HCT116 (cell line): Measurements from ENCODE around the gene GUCY2C. TPM values are rescaled to one million over a fixed set of nuclear protein-coding genes. Genes with fewer than 3 reads are reported as not detected.

Experiments used
- ATAC-seq: fragments of 200-7000 bp; cut with Tn5 transposase; 2 replicates; pipeline ENCODE4 v1.9.1; 2020; ENCODE audit warnings: mild to moderate bottlenecking, moderate library complexity
- BruUV-seq: library from RNA; stranded (reverse); fragments of 400-500 nt; replicated peaks from 2 replicates; lab custom pipeline; 2021; lab: Mats Ljungman, UMichigan
- CTCF ChIA-PET: fragments of 300-600 bp; sonication (Branson Sonifier 250); formaldehyde crosslinking; loops from one replicate; lab custom pipeline; 2021; ENCODE audit warnings: antibody characterized with exemption; lab: Charles Lee
- POLR2A ChIA-PET: fragments of 300-600, 350-600 bp; sonication (Branson Sonifier 250); formaldehyde crosslinking; loops from one replicate; lab custom pipeline; 2021; ENCODE audit warnings: antibody characterized with exemption; lab: Charles Lee
- RAD21 ChIA-PET, 2 experiments: fragments of 300-600 bp; sonication (Branson Sonifier 250); formaldehyde crosslinking; loops; one replicate each; lab custom pipeline; 2023; ENCODE audit warnings: low total read pairs in 2 of 2; ENCODE audit not compliant: uncharacterized antibody in 2 of 2, unreplicated experiment in 2 of 2, low non-redundant PET in 1 of 2; lab: Charles Lee
- DNase-seq: peaks from one replicate; pipeline ENCODE4 v3.0.0-alpha.2; 2010; ENCODE audit warnings: low read depth, low spot score
- H2AFZ ChIP-seq: fragments of 200-600 bp; shearing (Covaris generic), sonication (generic); 2 replicates; pipeline ENCODE4 v1.6.1; 2017; ENCODE audit warnings: low read depth, mixed run types, mixed read lengths, antibody characterized with exemption, low read length; ENCODE audit not compliant: poor library complexity, severe bottlenecking
- H3K27ac ChIP-seq: 2 replicates; pipeline ENCODE4 v1.5.1; 2012; ENCODE audit warnings: low read depth, low read length
- H3K27me3 ChIP-seq: fragments of 200-600 bp; sonication (generic); 2 replicates; pipeline ENCODE4 v1.6.1; 2016; ENCODE audit warnings: mixed run types, low read length, mixed read lengths; ENCODE audit not compliant: insufficient read depth
- H3K36me3 ChIP-seq, 2 experiments: fragments of 200-500 bp in 1 of 2; fragments of 200-600 bp in 1 of 2; sonication (Bioruptor generic) in 1 of 2; sonication (generic) in 1 of 2; 2 replicates each; pipeline versions ENCODE4 v1.5.1 to v1.6.1; 2014 to 2016; ENCODE audit warnings: low read length in 2 of 2, inconsistent platforms in 1 of 2, mixed read lengths in 1 of 2, mixed run types in 1 of 2; ENCODE audit not compliant: insufficient read depth in 2 of 2, control insufficient read depth in 1 of 2
- H3K4me1 ChIP-seq, 2 experiments: fragments of 200-600 bp in 1 of 2; sonication (generic) in 1 of 2; 2 replicates each; pipeline versions ENCODE4 v1.5.1 to v1.6.1; 2012 to 2017; ENCODE audit warnings: low read length in 2 of 2, inconsistent platforms in 1 of 2, mild to moderate bottlenecking in 1 of 2, mixed read lengths in 1 of 2, mixed run types in 1 of 2, moderate library complexity in 1 of 2; ENCODE audit not compliant: insufficient read depth in 2 of 2, control insufficient read depth in 1 of 2
- H3K4me2 ChIP-seq: fragments of 200-600 bp; sonication (generic); 2 replicates; pipeline ENCODE4 v1.6.1; 2017; ENCODE audit warnings: mixed run types, low read length, mixed read lengths
- H3K4me3 ChIP-seq, 2 experiments: fragments of 200-600 bp in 1 of 2; sonication (generic) in 1 of 2; replicated peaks in 1 of 2; 2 replicates each; pipeline ENCODE4 v1.5.1; 2011 to 2016; ENCODE audit warnings: low read length in 2 of 2, control low read depth in 1 of 2, low read depth in 1 of 2, mild to moderate bottlenecking in 1 of 2, mixed read lengths in 1 of 2, mixed run types in 1 of 2
- H3K79me2 ChIP-seq: fragments of 200-600 bp; sonication (generic); 2 replicates; pipeline ENCODE4 v1.6.1; 2017; ENCODE audit warnings: mild to moderate bottlenecking, mixed run types, low read length, moderate library complexity, mixed read lengths; ENCODE audit not compliant: insufficient read depth
- H3K9ac ChIP-seq: fragments of 200-600 bp; sonication (generic); 2 replicates; pipeline ENCODE4 v1.6.1; 2016; ENCODE audit warnings: low read length, mixed read lengths
- H3K9me2 ChIP-seq: fragments of 200-600 bp; sonication (generic), shearing (Covaris generic); 2 replicates; pipeline ENCODE4 v1.6.1; 2017; ENCODE audit warnings: mixed run types, mild to moderate bottlenecking, moderate library complexity; ENCODE audit not compliant: insufficient read depth
- H3K9me3 ChIP-seq, 2 experiments: fragments of 200-500 bp in 1 of 2; fragments of 200-600 bp in 1 of 2; sonication (Bioruptor generic) in 1 of 2; sonication (generic) in 1 of 2; 2 replicates each; pipeline ENCODE4 v1.6.1; 2014 to 2017; ENCODE audit warnings: low read length in 2 of 2, mixed read lengths in 2 of 2, inconsistent platforms in 1 of 2, low read depth in 1 of 2, mild to moderate bottlenecking in 1 of 2, mixed run types in 1 of 2, moderate library complexity in 1 of 2; ENCODE audit not compliant: control insufficient read depth in 1 of 2, insufficient read depth in 1 of 2
- H4K20me1 ChIP-seq: fragments of 200-600 bp; sonication (generic), shearing (Covaris generic); 2 replicates; pipeline ENCODE4 v1.6.1; 2017; ENCODE audit warnings: mixed run types, mild to moderate bottlenecking, moderate library complexity; ENCODE audit not compliant: insufficient read depth
- CBX3 ChIP-seq: IDR thresholded peaks from 2 replicates; pipeline ENCODE4 v1.6.1; 2012; ENCODE audit warnings: low read depth
- ELF1 ChIP-seq: IDR thresholded peaks from 2 replicates; pipeline ENCODE4 v1.6.1; 2012; ENCODE audit warnings: low read depth, borderline replicate concordance
- EZH2 ChIP-seq: fragments of 200-600 bp; sonication (generic); IDR thresholded peaks from 2 replicates; pipeline ENCODE4 v1.6.1; 2017; ENCODE audit warnings: antibody characterized with exemption, mixed run types
- EZH2phosphoT487 ChIP-seq: fragments of 200-600 bp; IDR thresholded peaks from 2 replicates; pipeline ENCODE4 v1.6.1; 2018; ENCODE audit warnings: antibody characterized with exemption, borderline replicate concordance
- FOSL1 ChIP-seq: IDR thresholded peaks from 2 replicates; pipeline ENCODE4 v1.6.1; 2012; ENCODE audit warnings: low read depth
- MAX ChIP-seq: IDR thresholded peaks from 2 replicates; pipeline ENCODE4 v1.6.1; 2012
- POLR2AphosphoS5 ChIP-seq: IDR thresholded peaks from 2 replicates; pipeline ENCODE4 v1.6.1; 2011; ENCODE audit warnings: mild to moderate bottlenecking, low read depth, low read length, moderate library complexity
- SIN3A ChIP-seq: IDR thresholded peaks from 2 replicates; pipeline ENCODE4 v1.6.1; 2012; ENCODE audit warnings: low read depth
- TCF7L2 ChIP-seq: IDR thresholded peaks from 2 replicates; pipeline ENCODE4 v1.7.0; 2011; ENCODE audit warnings: borderline replicate concordance, inconsistent platforms; ENCODE audit not compliant: insufficient read depth, insufficient read length; ENCODE audit errors: extremely low read depth
- ZFX ChIP-seq: fragments of 450-650 bp; IDR thresholded peaks from 2 replicates; pipeline ENCODE4 v1.6.1; 2017
- ZNF274 ChIP-seq: fragments of 200-500 bp; sonication (Bioruptor generic); IDR thresholded peaks from 2 replicates; pipeline ENCODE4 v1.6.1; 2014; ENCODE audit warnings: mild to moderate bottlenecking, low read depth, low read length, inconsistent platforms
- intact Hi-C: fragments of 100-400 bp; cut with micrococcal nuclease; formaldehyde crosslinking; loops from 2 replicates; pipeline ENCODE4 v1.10.0; 2022
- total RNA-seq: library from RNA; stranded (reverse); gene quantifications from one replicate; pipeline ENCODE4 v1.2.1, GENCODE V29; 2021; ENCODE audit not compliant: unreplicated experiment
- TF ChIP-seq, protein P1 (sequence below): IDR thresholded peaks from 2 replicates; pipeline ENCODE4 v1.6.1; 2012; ENCODE audit warnings: low read depth

The GUCY2C gene
- total RNA-seq, 1 experiment from 2014 or later = not detected

DNA sequence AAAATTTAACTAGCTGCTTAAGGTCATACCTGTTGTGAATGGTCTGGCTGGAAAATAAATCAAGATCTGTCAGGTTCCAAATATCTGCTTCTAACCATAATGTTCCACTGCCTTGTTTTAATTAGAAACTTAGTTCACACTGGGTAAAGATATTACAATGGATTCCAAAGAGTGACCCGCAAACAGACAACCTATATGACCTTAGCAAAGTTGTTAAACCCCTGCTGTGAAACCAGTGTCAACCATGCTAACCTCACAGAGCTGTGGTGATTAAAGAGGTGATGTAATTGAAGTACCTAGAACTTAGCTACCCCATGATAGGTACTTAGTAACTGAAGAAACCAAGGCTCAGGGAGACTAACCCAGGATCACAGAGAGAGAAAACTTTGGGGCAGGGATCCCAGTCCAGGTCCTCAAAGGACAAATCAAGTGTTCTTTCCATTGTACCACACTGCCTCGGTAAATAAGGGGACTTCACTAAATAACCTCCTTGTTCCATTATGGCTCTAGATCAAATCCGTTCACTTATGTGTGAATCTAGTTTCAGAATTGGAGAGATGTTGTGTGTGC is 2.2 kb downstream of the GUCY2C start:
- Histone ChIP-seq H3K27ac (no peak overlapping the region), H3K9ac (no peak overlapping the region), H4K20me1 (no peaks in the 10 kb centered on the region), H3K9me3 (no peaks in the 10 kb centered on the region), H3K4me3 (no peak overlapping the region), H3K9me2 (no peaks in the 10 kb centered on the region), H3K4me2 (no peak overlapping the region), H2AFZ (no peak overlapping the region), H3K4me1 (no peaks in the 10 kb centered on the region), H3K79me2 (no peaks in the 10 kb centered on the region), H3K36me3 (no peaks in the 10 kb centered on the region), H3K27me3 (no peaks in the 10 kb centered on the region)
- BruUV-seq = no TSS peak
- intact Hi-C loops = no loop called here
- ATAC-seq (no peak), DNase-seq (no peak)
- RAD21 ChIA-PET = no interaction called here
- CTCF ChIA-PET = no interaction called here
- POLR2A ChIA-PET = no interaction called here
- TF ChIP-seq MAX (no peak), ELF1 (no peak), FOSL1 (no peak), EZH2 (no peak), POLR2AphosphoS5 (no peak), EZH2phosphoT487 (no peak), ZNF274 (no peak), ZFX (no peak), CBX3 (no peak), TCF7L2 (no peak), SIN3A (no peak)
- TF ChIP-seq, protein P1, sequence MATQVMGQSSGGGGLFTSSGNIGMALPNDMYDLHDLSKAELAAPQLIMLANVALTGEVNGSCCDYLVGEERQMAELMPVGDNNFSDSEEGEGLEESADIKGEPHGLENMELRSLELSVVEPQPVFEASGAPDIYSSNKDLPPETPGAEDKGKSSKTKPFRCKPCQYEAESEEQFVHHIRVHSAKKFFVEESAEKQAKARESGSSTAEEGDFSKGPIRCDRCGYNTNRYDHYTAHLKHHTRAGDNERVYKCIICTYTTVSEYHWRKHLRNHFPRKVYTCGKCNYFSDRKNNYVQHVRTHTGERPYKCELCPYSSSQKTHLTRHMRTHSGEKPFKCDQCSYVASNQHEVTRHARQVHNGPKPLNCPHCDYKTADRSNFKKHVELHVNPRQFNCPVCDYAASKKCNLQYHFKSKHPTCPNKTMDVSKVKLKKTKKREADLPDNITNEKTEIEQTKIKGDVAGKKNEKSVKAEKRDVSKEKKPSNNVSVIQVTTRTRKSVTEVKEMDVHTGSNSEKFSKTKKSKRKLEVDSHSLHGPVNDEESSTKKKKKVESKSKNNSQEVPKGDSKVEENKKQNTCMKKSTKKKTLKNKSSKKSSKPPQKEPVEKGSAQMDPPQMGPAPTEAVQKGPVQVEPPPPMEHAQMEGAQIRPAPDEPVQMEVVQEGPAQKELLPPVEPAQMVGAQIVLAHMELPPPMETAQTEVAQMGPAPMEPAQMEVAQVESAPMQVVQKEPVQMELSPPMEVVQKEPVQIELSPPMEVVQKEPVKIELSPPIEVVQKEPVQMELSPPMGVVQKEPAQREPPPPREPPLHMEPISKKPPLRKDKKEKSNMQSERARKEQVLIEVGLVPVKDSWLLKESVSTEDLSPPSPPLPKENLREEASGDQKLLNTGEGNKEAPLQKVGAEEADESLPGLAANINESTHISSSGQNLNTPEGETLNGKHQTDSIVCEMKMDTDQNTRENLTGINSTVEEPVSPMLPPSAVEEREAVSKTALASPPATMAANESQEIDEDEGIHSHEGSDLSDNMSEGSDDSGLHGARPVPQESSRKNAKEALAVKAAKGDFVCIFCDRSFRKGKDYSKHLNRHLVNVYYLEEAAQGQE = no peak
